GM19351 (cell line): ENCODE data around the gene SELENOS.

ENCODE experiments used
- ATAC-seq: cut with Tn5 transposase; IDR thresholded peaks from one replicate; pipeline ENCODE4 v1.9.1; 2021; ENCODE audit warnings: mild to moderate bottlenecking, moderate library complexity; ENCODE audit not compliant: unreplicated experiment

The SELENOS gene

GRCh38 chr15:101225658-101226057 is 51.6 kb downstream of the SELENOS start:
- no peak for ATAC-seq
